Spinal cord (tissue), 10 donors: ENCODE measurements around the gene PITX1. TPM values are rescaled to one million over a fixed set of nuclear protein-coding genes. Genes with fewer than 3 reads are reported as not detected.

Source experiments
- DNase-seq, 6 donors: peaks; one replicate each; pipeline versions ENCODE4 v3.0.0 to v3.0.0-alpha.2; 2013 to 2015; ENCODE audit warnings: low spot score in 6 of 6, low read depth in 4 of 6
- H3K27ac ChIP-seq: one replicate; pipeline ENCODE4 v1.5.1; 2013; ENCODE audit warnings: low read depth, low read length, control low read depth
- H3K27me3 ChIP-seq: one replicate; pipeline ENCODE4 v1.6.1; 2013; ENCODE audit warnings: low read length; ENCODE audit not compliant: control insufficient read depth, insufficient read depth
- H3K36me3 ChIP-seq: one replicate; pipeline ENCODE4 v1.6.1; 2013; ENCODE audit warnings: low read length; ENCODE audit not compliant: control insufficient read depth, insufficient read depth
- H3K4me1 ChIP-seq: one replicate; pipeline ENCODE4 v1.6.1; 2013; ENCODE audit warnings: low read length; ENCODE audit not compliant: control insufficient read depth, insufficient read depth
- H3K4me3 ChIP-seq: one replicate; pipeline ENCODE4 v1.5.1; 2013; ENCODE audit warnings: low read depth, low read length, control low read depth
- H3K9me3 ChIP-seq: one replicate; pipeline ENCODE4 v1.6.1; 2013; ENCODE audit warnings: low read length; ENCODE audit not compliant: control insufficient read depth, insufficient read depth
- WGBS: methylation state at CpG from one replicate; pipeline ENCODE4 v1.1.5; 2013; ENCODE audit warnings: missing lambda C conversion rate; ENCODE audit not compliant: insufficient coverage; 5-methylcytosine and 5-hydroxymethylcytosine counted together
- polyA plus RNA-seq, 2 donors: library from polyadenylated mRNA; unstranded; fragments of 120-200 nt; gene quantifications; one replicate each; pipeline ENCODE4 v1.2.1, GENCODE V29; 2013; ENCODE audit not compliant: insufficient read length in 2 of 2
- total RNA-seq, 2 donors: library from RNA; depleted of rRNA in 1 of 2; stranded (reverse); fragments of 120-200 nt in 1 of 2; fragments of >200 nt in 1 of 2; gene quantifications; one replicate each; pipeline versions ENCODE4 v1.2.3 to v1.2.4, GENCODE V29; 2013 to 2014
- donor health status: healthy.

The PITX1 gene
- total and polyA plus RNA-seq, 4 donors: 0.11 TPM; not detected in 3

DNA sequence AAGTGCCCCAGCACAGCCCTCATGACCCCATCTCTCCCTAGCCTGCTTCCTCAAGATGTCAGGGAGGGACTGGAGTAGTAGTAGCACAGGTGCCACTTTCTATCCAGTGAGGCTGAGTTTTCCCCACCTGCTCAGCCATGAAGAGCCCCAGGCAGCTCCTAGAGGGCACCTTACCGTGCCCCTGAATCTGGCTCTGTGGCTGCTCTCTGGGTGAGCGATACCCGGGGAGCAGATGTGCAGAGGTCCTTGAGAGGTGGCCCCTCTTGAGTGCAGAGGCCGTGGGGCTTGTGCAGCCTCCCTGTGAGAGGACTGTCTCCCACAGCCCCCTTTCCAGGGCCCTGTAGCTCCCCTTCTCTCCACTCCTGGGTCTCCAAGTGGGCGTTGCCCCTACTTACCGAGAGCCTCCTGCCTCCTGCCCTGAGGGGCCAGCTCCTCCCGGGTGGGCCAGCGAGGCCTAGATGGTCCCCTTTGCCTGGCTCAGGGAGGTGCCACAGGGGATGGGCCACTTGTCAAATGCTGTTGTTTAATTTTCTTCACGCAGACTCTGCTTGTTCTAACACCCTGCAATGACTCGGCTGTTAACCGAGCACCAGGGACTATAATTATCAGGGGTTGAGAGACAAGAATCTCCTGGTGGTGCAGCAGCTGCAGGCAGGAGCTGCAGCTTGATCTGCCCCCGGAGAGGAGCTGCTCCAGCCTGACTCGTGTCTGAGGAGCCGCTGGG, 29.6 kb upstream of the PITX1 start:
- Histone ChIP-seq H3K9me3 (no peaks in the 10 kb centered on the region), H3K4me1 (peaks cover 14% of the 10 kb centered on the region), H3K4me3 (no peak overlapping the region), H3K27ac (no peak overlapping the region), H3K27me3 (no peaks in the 10 kb centered on the region), H3K36me3 (no peaks in the 10 kb centered on the region)
- no peak for DNase-seq
- WGBS: 59% methylated on average over 14 of the region's 14 CpGs

DNA sequence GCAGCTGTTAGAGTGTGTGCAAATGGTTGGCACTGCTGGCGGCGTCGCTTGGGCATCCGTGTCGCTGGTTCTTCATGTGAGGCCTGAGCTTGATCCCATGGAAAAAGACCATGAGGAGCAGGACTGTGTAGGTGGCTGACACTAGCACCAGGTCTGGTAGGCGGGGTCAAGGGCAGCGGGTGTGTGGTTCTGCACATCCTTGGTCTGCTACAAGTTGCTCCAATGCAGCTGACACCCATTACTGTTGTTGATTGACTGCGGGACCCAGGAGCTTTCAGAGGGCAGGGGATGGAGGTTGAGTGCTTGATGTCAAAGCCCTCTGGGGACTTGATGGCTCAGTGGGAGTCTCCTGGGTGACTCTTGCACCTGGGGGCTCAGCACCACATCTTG, 29.0 kb upstream of the PITX1 start:
- Histone ChIP-seq H3K27me3 (no peaks in the 10 kb centered on the region), H3K4me3 (no peak overlapping the region), H3K36me3 (no peaks in the 10 kb centered on the region), H3K9me3 (no peaks in the 10 kb centered on the region), H3K27ac (no peak overlapping the region), H3K4me1 (peaks cover 14% of the 10 kb centered on the region)
- no peak for DNase-seq
- WGBS: 96% methylated on average over 8 of the region's 8 CpGs

DNA sequence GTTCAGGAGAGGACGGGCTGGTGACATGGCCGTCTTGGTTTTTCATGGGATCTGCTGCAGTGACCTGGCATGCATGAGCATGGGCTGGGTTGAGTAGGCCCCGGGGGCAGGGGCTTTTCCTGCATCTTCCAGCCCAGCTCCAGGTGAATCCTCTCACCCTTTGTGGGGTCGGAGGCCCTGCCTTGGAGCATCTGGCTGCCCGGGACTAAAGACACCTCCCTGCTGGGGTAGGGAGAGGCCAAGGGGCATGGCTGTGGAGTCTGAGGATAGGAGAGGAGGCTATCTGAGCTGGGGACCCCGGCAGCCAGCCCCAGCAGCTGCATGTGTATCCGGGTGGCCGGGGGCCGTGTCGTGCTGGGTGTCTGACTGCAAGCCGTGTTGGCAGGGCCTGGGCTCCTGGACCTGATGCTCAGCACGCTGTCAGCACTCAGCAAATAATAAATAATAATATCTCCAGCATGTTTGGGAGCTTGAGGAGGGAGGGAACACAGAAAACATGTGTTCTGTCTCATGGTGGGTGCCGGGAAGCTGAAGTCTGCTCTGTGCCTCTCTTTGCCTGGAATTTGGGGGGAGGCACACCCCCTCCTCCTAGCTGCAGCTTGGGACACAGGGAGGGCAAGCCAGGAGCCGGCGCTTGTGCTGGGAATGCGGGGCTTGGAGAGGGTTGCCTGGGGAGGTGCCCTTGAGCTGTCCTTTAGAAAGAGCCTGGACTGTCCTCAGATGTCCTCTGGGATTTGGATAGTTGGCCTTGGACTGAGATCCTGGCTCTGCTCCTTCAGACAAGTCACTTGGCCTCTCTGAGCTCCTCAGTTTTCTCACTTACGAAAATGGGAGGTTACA, 28.4 kb upstream of the PITX1 start:
- no peak overlapping the region for H3K4me3 ChIP-seq
- 86% methylated on average over 7 of the region's 17 CpGs for WGBS
- no peak for DNase-seq
- peaks cover 2% of the 10 kb centered on the region for H3K27me3 ChIP-seq
- no peaks in the 10 kb centered on the region for H3K9me3 ChIP-seq
- peaks cover 14% of the 10 kb centered on the region for H3K4me1 ChIP-seq
- no peak overlapping the region for H3K27ac ChIP-seq
- H3K36me3 ChIP-seq: no peaks in the 10 kb centered on the region

DNA sequence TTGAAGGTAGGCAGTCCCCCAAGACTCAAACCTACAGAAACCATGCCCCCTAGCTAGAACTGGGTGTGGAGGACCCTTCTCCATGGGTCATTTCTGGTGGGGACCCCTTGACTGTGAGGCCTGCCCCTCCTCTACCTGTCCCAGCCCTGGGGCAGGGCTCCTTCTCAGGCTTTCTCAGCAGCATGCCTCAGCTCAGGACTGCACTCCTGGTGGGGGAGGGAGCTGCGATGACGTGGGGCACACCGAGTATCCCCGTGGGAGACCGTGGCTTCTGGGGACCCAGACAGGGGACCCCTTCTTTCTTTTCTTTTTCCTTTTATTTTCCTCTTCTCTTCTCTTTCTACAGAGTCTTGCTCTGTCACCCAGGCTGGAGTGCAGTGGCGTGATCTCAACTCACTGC, 27.0 kb upstream of the PITX1 start:
- Histone ChIP-seq H3K4me1 (peaks cover 13% of the 10 kb centered on the region), H3K9me3 (no peaks in the 10 kb centered on the region), H3K27me3 (peaks cover 2% of the 10 kb centered on the region), H3K27ac (no peak overlapping the region), H3K4me3 (no peak overlapping the region), H3K36me3 (no peaks in the 10 kb centered on the region)
- 93% methylated on average over 4 of the region's 6 CpGs for WGBS
- DNase-seq: no peak

DNA sequence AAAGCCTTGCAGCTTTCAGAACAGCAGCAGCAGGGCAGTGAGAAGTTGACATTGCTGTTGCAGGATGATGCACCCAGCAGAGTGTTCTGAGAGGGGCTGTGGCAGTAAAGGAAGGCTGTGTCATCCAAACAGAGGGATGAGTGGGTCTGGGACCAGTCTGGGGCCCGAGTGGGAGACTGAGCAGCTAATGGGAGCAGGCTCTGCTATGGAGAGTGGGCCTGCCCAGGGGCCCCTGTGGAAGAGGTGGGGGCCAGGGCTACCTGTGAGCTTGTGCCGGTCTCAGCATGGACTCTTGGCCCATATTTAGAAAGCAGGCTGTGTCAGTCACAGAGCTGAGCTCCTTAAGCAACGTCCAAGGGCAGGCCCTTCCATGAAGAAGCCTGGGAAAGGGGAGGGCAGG, 26.0 kb upstream of the PITX1 start:
- Histone ChIP-seq H3K4me3 (no peak overlapping the region), H3K36me3 (no peaks in the 10 kb centered on the region), H3K4me1 (peaks cover 4% of the 10 kb centered on the region), H3K27ac (no peak overlapping the region), H3K9me3 (no peaks in the 10 kb centered on the region), H3K27me3 (peaks cover 2% of the 10 kb centered on the region)
- 70% methylated on average over 3 of the region's 3 CpGs for WGBS
- no peak for DNase-seq

DNA sequence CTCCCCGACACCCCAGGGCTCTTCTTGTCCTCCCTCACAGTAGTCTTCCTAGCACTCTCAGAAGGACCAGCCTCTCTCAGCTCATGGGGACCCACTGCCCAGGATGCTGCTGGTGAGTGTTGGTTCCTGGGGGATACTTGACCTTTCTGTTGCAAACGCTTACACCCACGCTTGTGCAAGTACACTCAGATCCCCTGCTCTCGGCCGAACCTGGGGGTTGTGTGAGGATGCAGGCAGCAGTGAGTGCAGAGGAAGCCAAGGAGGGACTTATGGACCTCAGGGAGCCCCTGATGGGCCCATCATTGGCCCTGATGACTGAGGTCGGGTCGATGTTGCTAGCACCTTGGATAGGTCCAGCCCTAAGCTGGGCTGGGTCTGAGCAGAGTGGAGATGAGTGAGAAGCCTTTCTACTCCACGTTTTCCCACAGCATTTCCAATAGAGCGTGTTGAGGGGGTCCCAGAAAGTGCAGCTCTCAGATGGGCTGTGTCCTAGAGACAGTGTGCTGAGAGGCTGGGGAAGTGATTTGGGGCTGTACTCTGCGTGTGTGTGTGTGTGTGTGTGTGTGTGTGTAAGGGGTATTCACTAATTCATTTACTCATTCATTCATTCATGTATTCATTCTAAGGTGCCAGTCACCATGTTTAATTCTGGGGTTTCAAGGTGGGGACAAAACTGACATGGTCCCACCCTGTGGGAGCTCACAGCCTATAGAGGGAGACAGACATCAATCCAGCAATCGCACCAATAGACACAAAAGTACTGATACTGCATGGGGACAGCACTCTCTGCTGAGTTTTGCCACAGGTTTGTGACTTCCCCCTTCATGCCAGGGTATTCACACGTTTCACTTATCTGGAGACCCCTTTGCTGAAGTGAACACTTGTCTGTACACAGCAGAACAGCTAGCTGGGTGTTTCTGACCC, 25.2 kb upstream of the PITX1 start:
- Histone ChIP-seq H3K9me3 (no peaks in the 10 kb centered on the region), H3K4me3 (no peak overlapping the region), H3K27me3 (peaks cover 5% of the 10 kb centered on the region), H3K27ac (no peak overlapping the region), H3K36me3 (no peaks in the 10 kb centered on the region), H3K4me1 (peaks cover 4% of the 10 kb centered on the region)
- 76% methylated on average over 9 of the region's 12 CpGs for WGBS
- no peak for DNase-seq

DNA sequence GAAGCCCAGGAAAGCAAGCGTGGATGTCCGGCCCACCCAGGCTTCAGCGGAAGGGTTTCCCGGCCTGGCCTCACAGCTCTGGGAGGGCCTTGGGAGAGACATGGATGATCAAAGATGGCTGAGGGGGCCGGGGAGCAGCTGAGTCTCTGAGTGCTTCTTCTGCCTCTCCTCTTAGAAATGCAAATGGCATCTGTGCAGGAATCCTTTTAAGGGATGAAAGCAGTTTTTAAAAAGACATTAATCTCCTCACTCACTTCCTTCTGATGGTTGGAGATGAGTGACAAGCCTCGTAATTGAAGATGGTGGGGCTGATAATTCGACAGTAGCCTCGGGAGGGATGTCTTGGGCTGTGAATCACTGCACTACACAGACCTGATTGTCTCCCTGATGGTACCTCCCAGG, 24.3 kb upstream of the PITX1 start:
- Histone ChIP-seq H3K27ac (no peak overlapping the region), H3K4me3 (no peak overlapping the region), H3K27me3 (peaks cover 8% of the 10 kb centered on the region), H3K9me3 (no peaks in the 10 kb centered on the region), H3K4me1 (no peaks in the 10 kb centered on the region), H3K36me3 (no peaks in the 10 kb centered on the region)
- WGBS: 51% methylated on average over 5 of the region's 8 CpGs
- DNase-seq: no peak

DNA sequence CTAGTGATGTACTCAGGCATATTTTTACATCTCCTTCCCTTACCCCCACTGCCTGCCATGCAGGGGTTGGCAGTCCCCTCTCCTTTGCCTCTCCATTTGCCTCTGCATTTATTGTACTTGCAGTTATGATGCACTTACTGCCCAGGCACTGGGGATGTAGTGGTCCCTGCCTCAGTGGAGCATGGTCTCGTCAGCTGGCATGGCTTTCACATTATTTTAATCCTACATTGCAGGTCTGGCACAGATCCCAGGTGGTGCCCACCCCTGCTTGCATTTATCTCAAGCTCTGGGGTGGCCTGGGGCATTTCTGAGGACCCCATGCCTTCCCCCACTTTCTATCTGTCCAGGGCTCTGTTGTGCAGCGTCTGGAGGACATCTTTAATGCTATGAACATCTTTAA, 23.2 kb upstream of the PITX1 start:
- Histone ChIP-seq H3K36me3 (no peaks in the 10 kb centered on the region), H3K4me3 (no peak overlapping the region), H3K9me3 (no peaks in the 10 kb centered on the region), H3K27ac (no peak overlapping the region), H3K4me1 (no peaks in the 10 kb centered on the region), H3K27me3 (peaks cover 16% of the 10 kb centered on the region)
- WGBS: 100% methylated on average over 1 of the region's 2 CpGs
- no peak for DNase-seq

DNA sequence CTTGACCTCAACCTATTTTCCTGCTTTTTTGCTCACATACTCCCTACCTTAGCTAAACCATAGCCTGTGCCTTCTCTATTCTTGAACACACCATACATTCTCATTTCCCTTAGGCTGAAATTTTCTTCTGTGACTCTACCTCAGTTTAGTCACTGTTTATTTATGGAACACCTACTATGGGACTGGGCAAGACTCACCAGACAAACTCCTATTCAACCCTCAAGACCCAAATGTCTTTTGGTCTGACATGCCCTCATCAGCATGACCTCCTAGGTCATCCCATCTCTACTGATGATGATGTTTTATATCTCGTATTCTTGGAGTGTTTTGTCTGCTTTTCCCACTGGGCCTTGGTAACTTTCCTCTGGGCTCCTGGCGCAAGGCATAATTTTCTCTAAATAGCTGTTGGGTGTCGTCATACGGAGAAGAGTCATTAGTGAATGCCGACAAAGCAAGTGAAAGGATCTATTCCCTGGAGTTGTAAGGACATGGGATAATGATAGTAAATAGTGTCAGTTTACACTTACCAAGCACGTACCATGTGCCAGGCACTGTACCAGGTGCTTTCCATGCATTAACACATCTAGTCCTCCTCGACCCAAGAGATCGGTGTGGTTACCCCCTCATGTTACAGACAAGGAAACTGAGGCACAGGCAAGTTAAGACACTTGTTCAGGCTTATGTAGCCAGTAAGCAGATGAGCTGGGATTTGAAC, 22.4 kb upstream of the PITX1 start:
- Histone ChIP-seq H3K4me1 (no peaks in the 10 kb centered on the region), H3K27me3 (peaks cover 24% of the 10 kb centered on the region), H3K27ac (no peak overlapping the region), H3K4me3 (no peak overlapping the region), H3K9me3 (no peaks in the 10 kb centered on the region), H3K36me3 (no peaks in the 10 kb centered on the region)
- WGBS: 98% methylated on average over 4 of the region's 8 CpGs
- DNase-seq: no peak
